Panc1 (cell line): Measurements from ENCODE around the gene GBF1. TPM values are rescaled to one million over a fixed set of nuclear protein-coding genes. Genes with fewer than 3 reads are reported as not detected.

Source experiments
- ATAC-seq: fragments of 200-7000 bp; cut with Tn5 transposase; 2 replicates; pipeline ENCODE4 v1.9.1; 2020; ENCODE audit warnings: mild to moderate bottlenecking, moderate library complexity
- BruUV-seq: library from RNA; stranded (reverse); fragments of 400-500 nt; replicated peaks from 2 replicates; lab custom pipeline; 2021; lab: Mats Ljungman, UMichigan
- CTCF ChIA-PET: fragments of 300-600 bp; sonication (Branson Sonifier 250); formaldehyde crosslinking; loops from one replicate; lab custom pipeline; 2022; ENCODE audit warnings: antibody characterized with exemption; lab: Charles Lee
- POLR2A ChIA-PET: fragments of 300-600 bp; sonication (Branson Sonifier 250); formaldehyde crosslinking; loops from one replicate; lab custom pipeline; 2022; ENCODE audit warnings: antibody characterized with exemption; lab: Charles Lee
- DNase-seq: peaks from one replicate; pipeline ENCODE4 v3.0.0-alpha.2; 2010; ENCODE audit warnings: low read depth, low spot score
- H3K27ac ChIP-seq: 2 replicates; pipeline ENCODE4 v1.5.1; 2011; ENCODE audit warnings: mild to moderate bottlenecking, low read length, inconsistent platforms
- H3K27me3 ChIP-seq: fragments of 200-500 bp; sonication (Bioruptor generic); 2 replicates; pipeline ENCODE4 v1.6.0; 2014; ENCODE audit warnings: low read length, inconsistent platforms; ENCODE audit not compliant: control insufficient read depth, insufficient read depth
- H3K36me3 ChIP-seq: fragments of 200-500 bp; sonication (Bioruptor generic); 2 replicates; pipeline ENCODE4 v1.5.1; 2014; ENCODE audit warnings: inconsistent platforms, mild to moderate bottlenecking, low read length, moderate library complexity; ENCODE audit not compliant: control insufficient read depth, insufficient read depth
- H3K4me1 ChIP-seq: 2 replicates; pipeline ENCODE4 v1.5.1; 2011; ENCODE audit warnings: inconsistent platforms, mild to moderate bottlenecking, low read length, moderate library complexity; ENCODE audit not compliant: control insufficient read depth, insufficient read depth
- H3K4me3 ChIP-seq, 2 experiments: 2 replicates each; pipeline ENCODE4 v1.5.1; 2011 to 2012; ENCODE audit warnings: low read depth in 2 of 2, low read length in 2 of 2, mild to moderate bottlenecking in 2 of 2, inconsistent platforms in 1 of 2, moderate library complexity in 1 of 2
- H3K9me3 ChIP-seq: fragments of 200-500 bp; sonication (Bioruptor generic); 2 replicates; pipeline ENCODE4 v1.5.1; 2014; ENCODE audit warnings: low read depth, mild to moderate bottlenecking, inconsistent platforms, low read length, moderate library complexity; ENCODE audit not compliant: control insufficient read depth, insufficient read depth
- POLR2AphosphoS5 ChIP-seq: IDR thresholded peaks from 2 replicates; pipeline ENCODE4 v1.6.1; 2012; ENCODE audit warnings: mild to moderate bottlenecking, low read depth, low read length, moderate library complexity
- SIN3A ChIP-seq: IDR thresholded peaks from 2 replicates; pipeline ENCODE4 v1.6.1; 2012; ENCODE audit warnings: low read depth, mild to moderate bottlenecking, low read length, moderate library complexity, borderline replicate concordance; ENCODE audit not compliant: insufficient read depth
- TCF7L2 ChIP-seq: IDR thresholded peaks from 2 replicates; pipeline ENCODE4 v1.6.1; 2011; ENCODE audit warnings: mild to moderate bottlenecking, low read depth, low read length, inconsistent platforms
- in situ Hi-C: cut with HindIII; loops from 2 replicates; pipeline ENCODE4 v1.10.0; 2016; ENCODE audit warnings: low sequenced_read_pairs, low pct_unique_long_range_greater_than_20kb
- intact Hi-C: fragments of 100-400 bp; cut with micrococcal nuclease; formaldehyde crosslinking; loops from one replicate; pipeline ENCODE4 v1.10.0; 2022; ENCODE audit not compliant: unreplicated experiment
- total RNA-seq: library from RNA; stranded (reverse); gene quantifications from one replicate; pipeline ENCODE4 v1.2.1, GENCODE V29; 2021; ENCODE audit not compliant: unreplicated experiment
- TF ChIP-seq, protein P1 (sequence below), 2 experiments: IDR thresholded peaks; 2 replicates each; pipeline ENCODE4 v1.6.1; 2011 to 2012; ENCODE audit warnings: low read depth in 2 of 2, control low read depth in 1 of 2, low read length in 1 of 2, mild to moderate bottlenecking in 1 of 2, moderate library complexity in 1 of 2; ENCODE audit not compliant: insufficient read depth in 1 of 2
- TF ChIP-seq, protein P2 (sequence below): fragments of 450-650 bp; IDR thresholded peaks from 2 replicates; pipeline ENCODE4 v1.5.1; 2017; ENCODE audit warnings: mild to moderate bottlenecking

Gene GBF1
- total RNA-seq, 1 experiment from 2014 or later, result 65.0 TPM

DNA sequence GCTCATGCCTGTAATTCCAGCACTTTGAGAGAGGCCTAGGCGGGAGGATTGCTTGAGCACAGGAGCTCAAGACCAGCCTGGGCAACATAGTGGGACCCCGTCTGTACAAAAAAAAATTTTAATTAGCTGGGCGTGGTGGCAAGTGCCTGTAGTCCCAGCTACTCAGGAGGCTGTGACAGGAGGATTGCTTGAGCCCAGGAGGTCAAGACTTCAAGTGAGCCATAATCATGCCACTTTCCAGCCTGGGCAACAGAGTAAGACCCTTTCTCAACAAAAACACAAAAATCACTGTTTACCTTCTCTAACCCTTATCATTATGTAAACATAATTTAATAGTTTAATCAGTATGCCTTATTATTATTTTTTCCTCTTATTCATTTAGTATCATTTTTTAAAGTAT is 44.5 kb downstream of the GBF1 start:
- no peaks in the 10 kb centered on the region for H3K4me1 ChIP-seq
- in situ Hi-C loops (no loop called here), intact Hi-C loops (no loop called here)
- H3K9me3 ChIP-seq, result no peaks in the 10 kb centered on the region
- H3K36me3 ChIP-seq, result 0 out of 2 replicates have a peak, but pooled peaks cover 2% of the 10 kb centered on the region
- POLR2A ChIA-PET, result no interaction called here
- no peaks in the 10 kb centered on the region for H3K27me3 ChIP-seq
- CTCF ChIA-PET, result no interaction called here
- H3K27ac ChIP-seq, result no peak overlapping the region
- DNase-seq (no peak), ATAC-seq (no peak)
- no peak overlapping the region for H3K4me3 ChIP-seq
- TF ChIP-seq, protein P1, sequence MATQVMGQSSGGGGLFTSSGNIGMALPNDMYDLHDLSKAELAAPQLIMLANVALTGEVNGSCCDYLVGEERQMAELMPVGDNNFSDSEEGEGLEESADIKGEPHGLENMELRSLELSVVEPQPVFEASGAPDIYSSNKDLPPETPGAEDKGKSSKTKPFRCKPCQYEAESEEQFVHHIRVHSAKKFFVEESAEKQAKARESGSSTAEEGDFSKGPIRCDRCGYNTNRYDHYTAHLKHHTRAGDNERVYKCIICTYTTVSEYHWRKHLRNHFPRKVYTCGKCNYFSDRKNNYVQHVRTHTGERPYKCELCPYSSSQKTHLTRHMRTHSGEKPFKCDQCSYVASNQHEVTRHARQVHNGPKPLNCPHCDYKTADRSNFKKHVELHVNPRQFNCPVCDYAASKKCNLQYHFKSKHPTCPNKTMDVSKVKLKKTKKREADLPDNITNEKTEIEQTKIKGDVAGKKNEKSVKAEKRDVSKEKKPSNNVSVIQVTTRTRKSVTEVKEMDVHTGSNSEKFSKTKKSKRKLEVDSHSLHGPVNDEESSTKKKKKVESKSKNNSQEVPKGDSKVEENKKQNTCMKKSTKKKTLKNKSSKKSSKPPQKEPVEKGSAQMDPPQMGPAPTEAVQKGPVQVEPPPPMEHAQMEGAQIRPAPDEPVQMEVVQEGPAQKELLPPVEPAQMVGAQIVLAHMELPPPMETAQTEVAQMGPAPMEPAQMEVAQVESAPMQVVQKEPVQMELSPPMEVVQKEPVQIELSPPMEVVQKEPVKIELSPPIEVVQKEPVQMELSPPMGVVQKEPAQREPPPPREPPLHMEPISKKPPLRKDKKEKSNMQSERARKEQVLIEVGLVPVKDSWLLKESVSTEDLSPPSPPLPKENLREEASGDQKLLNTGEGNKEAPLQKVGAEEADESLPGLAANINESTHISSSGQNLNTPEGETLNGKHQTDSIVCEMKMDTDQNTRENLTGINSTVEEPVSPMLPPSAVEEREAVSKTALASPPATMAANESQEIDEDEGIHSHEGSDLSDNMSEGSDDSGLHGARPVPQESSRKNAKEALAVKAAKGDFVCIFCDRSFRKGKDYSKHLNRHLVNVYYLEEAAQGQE (IDR thresholded peaks at IDR 0.05; ENCODE audit: insufficient read depth in 1 of 2, low read depth in 2 of 2, low read length in 1 of 2), result no peak
- TF ChIP-seq, protein P2, sequence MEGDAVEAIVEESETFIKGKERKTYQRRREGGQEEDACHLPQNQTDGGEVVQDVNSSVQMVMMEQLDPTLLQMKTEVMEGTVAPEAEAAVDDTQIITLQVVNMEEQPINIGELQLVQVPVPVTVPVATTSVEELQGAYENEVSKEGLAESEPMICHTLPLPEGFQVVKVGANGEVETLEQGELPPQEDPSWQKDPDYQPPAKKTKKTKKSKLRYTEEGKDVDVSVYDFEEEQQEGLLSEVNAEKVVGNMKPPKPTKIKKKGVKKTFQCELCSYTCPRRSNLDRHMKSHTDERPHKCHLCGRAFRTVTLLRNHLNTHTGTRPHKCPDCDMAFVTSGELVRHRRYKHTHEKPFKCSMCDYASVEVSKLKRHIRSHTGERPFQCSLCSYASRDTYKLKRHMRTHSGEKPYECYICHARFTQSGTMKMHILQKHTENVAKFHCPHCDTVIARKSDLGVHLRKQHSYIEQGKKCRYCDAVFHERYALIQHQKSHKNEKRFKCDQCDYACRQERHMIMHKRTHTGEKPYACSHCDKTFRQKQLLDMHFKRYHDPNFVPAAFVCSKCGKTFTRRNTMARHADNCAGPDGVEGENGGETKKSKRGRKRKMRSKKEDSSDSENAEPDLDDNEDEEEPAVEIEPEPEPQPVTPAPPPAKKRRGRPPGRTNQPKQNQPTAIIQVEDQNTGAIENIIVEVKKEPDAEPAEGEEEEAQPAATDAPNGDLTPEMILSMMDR, result no peak
- TF ChIP-seq TCF7L2, result no peak
- TF ChIP-seq POLR2AphosphoS5, result no peak
- no peak for TF ChIP-seq SIN3A
- BruUV-seq, result no TSS peak

DNA sequence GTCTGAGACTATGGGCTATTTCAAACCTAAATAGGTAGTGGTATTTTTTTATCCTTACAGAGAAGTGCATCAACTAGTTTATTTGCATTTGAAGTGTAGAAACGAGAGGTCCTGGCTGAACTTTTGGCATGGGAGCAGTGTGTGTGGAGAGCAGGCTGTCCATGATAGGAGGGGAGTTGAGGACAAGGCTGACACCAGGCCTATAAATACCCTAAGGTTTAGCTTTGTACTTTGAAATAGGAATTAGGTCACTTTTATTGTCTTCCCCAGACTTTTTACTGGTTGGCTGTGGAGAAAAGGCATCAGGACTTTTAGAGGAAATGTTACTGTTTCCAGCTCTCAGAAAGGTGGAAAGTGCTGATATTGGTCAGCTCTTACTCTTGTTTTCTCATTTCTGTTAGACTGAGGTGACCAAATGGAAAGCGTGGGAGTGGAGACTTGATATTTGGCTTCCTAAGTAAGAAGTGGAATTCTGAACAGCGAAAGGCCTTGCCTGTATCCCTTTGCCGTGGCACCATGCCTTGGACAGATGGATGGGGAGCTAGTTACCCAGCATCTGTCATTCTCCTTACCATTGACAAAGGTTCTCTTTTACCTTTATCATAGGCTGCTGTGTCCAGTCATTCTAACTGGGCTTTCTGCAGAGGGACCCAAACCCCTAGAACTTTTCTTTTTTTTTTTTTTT is 46.0 kb downstream of the GBF1 start:
- ATAC-seq (no peak), DNase-seq (no peak)
- in situ Hi-C loops (no loop called here), intact Hi-C loops (no loop called here)
- H3K27ac ChIP-seq, result no peak overlapping the region
- TF ChIP-seq SIN3A (no peak), TCF7L2 (no peak), POLR2AphosphoS5 (no peak)
- TF ChIP-seq, protein P2, result no peak
- TF ChIP-seq, protein P1 (IDR thresholded peaks at IDR 0.05; ENCODE audit: insufficient read depth in 1 of 2, low read depth in 2 of 2, low read length in 1 of 2), result no peak
- ChIA-PET CTCF (interaction anchor here (0.6 kb wide), 2 partner anchors 39 to 289 kb away, joined by 5 to 7 read pairs; no protein-coding TSS in a partner anchor), POLR2A (interaction anchor here (0.6 to 0.7 kb wide), 2 partner anchors 15 to 166 kb away, joined by 3 to 5 read pairs; no protein-coding TSS in a partner anchor)
- no peaks in the 10 kb centered on the region for H3K4me1 ChIP-seq
- H3K27me3 ChIP-seq, result no peaks in the 10 kb centered on the region
- no peak overlapping the region for H3K4me3 ChIP-seq
- 0 out of 2 replicates have a peak, but pooled peaks cover 1% of the 10 kb centered on the region for H3K36me3 ChIP-seq
- BruUV-seq, result no TSS peak
- H3K9me3 ChIP-seq, result no peaks in the 10 kb centered on the region
